DMS53 treated with DMSO at 0.1 percent for 48 hours (cell line): ENCODE data around the gene PWP2.
"Not testable (repeated sequence)": the region's sequence is repeated elsewhere in the genome, so short reads cannot be mapped to it uniquely, and the experiment has no call there.

Source experiments
- DNase-seq: peaks from one replicate; lab custom pipeline; 2025; ENCODE audit not compliant: unreplicated experiment; lab: John Stamatoyannopoulos, UW

PWP2 gene

DNA sequence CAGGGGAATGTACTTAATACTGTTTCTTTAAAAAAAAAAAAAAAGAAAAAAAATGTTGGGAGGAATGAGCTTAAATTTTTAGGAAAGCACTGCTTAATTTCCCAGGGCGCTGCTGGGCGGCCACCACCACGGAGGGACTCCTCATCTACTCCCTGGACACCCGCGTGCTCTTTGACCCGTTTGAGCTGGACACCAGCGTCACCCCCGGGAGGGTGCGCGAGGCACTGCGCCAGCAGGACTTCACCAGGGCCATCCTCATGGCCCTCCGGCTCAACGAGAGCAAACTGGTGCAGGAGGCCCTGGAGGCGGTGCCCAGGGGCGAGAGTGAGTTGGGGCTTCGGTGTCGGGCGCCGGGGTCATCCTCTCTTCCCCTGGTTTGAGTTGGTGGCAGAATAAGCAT is 20.6 kb downstream of the PWP2 start:
- not testable (repeated sequence) for DNase-seq

DNA sequence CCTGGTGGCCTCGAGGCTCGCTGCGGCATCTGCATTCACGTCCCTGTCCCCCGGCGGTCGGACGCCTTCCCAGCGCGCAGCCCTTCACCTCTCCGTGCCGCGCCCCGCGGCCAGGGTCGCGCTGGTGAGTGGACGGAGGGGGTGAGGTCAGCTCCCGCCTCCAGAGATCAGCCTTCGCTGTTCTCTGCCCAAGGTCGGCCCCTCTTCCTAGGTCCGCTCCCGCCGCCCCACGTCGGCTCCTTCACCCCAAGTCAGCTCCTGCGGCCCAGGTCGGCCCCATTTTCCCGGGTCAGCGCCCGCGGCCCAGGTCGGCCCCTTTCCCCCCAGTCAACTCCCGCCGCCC is 26.5 kb downstream of the PWP2 start:
- not testable (repeated sequence) for DNase-seq

DNA sequence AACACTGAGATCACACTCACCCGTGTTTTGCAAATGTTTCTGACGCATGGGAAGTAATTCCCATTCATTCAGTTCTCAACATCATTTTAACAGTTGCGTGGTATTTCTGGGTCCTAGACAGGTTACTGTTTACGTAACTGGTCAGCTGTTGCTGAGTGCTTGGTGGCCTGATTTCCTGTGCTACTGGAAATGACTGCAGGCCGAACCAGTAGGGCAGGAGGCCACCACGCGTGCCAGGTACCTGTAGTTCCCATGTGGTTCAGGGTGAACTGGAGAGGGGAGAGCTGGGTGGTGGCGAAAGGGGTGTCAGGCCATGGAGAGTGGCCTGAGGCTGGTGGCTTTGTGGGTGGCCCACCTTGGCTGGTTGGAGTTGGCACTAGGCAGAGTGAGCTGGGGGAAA is 27.5 kb downstream of the PWP2 start:
- DNase-seq: not testable (repeated sequence)

DNA sequence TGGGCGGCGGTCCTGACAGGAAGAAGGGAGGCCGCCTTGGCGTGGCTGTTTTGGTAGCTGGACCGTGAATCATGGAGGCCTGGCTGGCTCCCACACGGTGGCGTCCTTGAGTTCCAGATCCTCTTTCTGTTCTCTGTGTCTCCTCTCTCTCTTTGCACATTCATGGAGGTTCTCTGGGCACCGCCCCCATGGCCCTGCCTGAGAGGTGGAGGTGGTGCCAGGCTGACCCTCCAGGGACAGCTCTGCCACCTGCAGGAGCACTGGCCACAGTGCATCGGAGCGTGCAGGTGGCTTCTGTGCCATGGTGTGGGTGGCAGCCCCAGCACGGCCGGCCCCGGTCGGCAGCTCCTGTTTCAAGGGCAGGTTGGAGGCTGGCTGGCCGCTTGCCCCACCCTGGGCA is 30.8 kb downstream of the PWP2 start:
- DNase-seq: not testable (repeated sequence)

DNA sequence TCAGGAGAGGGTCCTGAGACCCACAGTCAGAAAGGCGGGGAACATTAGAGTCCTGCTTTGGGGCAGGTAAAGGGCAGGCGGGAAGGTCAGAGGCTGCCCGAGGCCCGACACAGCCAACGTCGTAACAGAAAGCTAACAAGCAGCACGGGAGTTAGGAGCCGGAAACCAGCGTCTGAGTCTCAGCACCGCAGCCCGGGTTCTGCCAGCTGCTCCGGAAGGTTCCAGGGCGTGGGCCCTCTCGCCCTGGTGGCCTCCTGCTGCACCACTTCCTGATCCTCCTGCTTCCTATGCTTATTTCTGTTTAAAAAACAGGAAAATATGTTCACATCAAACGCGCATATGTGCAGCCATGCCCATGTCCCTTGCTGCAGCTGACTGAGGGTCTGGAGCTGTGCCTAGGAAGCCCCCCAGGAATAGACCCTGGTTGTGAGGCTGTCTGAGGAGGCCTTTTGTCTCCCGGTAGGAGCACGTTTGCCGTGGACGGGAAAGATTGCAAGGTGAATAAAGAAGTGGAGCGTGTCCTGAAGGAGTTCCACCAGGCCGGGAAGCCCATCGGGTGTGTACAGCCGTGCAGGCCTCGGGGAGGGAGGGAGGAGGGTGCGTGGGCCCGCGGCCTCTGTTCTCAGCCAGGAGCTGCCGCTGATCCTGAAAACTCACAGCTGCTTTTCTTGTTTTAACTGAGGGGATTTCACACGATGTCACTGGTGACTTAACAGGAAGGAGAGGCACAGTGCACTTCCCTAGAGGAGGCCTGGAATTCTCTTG is 32.8 kb downstream of the PWP2 start:
- DNase-seq: not testable (repeated sequence)

DNA sequence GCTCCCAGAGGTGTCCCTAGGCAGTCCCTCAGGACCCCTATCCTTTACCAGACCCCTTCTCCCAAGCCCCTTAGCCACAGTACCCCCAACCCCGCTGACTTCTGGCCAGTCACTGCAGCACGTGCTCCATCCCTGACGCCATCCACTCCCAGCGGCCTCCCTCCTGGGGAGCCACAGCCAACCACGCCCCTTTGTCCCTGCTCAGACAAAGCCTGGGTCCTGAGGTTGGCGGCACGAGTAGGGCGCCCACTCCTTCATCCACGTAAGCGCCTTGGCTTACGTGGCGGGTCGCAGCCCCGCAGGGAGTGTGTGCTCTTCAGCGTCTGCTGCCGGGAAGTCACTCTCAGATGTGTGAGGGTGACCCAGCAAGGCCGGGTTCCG is 33.3 kb downstream of the PWP2 start:
- not testable (repeated sequence) for DNase-seq

DNA sequence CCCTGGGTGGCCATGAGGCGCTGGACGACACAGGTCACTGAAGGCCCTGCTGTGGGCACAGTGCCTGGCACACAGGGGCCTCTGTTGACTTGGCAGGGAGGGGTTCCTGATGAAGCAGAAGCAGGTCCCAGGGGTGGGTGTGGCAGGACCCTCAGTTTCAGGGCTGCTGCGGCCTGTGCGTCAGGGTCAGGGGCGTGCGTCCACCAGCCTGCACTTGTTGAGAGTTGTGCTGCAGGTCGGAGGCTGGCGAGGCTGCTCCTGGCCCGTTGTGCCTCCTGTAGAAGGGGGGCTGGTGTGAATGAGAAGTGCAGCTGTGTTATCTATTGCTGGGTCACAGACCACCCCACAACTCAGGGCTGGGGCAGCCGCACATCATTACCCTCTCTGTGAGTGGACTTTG is 35.3 kb downstream of the PWP2 start:
- DNase-seq: not testable (repeated sequence)

DNA sequence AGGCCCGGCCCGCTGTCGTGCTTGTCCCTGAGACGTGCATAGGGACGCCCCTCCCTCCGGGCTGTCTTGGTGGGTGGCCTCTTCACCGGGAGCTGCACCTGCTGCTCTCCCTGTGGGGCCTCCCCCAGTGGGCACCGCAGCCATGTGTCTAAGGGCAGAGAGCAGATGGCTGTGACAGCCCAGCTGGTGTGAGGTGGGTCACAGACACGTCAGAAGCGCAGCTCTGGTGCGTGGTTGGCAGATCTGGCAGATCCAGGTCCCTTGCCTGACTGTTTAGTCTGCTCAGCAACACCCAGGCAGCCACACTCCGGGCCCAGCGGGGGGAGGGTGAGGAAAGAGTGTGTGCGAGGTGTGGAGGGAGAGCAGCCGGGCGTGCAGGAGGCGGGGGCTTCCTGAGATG is 36.2 kb downstream of the PWP2 start:
- DNase-seq: not testable (repeated sequence)

DNA sequence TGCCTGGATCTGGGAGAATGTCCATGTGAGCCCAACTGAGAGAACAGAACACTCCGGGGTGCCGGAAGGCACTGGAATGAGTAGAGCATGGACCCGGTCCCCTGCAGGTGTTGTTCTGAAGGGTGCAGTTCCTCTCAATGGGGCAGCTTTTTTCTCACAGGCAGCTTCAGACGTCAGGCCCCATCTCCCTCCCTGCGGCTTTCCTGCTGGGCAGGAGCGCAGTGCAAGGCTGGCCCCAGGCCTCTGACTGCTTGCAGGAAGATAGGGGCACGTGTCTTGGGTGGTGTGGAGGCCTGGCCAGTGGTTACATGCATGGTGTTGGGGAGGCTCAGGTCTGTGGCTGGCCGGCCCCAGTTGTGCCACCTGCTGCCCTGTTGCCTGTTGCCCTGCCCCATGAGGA is 36.8 kb downstream of the PWP2 start:
- not testable (repeated sequence) for DNase-seq

DNA sequence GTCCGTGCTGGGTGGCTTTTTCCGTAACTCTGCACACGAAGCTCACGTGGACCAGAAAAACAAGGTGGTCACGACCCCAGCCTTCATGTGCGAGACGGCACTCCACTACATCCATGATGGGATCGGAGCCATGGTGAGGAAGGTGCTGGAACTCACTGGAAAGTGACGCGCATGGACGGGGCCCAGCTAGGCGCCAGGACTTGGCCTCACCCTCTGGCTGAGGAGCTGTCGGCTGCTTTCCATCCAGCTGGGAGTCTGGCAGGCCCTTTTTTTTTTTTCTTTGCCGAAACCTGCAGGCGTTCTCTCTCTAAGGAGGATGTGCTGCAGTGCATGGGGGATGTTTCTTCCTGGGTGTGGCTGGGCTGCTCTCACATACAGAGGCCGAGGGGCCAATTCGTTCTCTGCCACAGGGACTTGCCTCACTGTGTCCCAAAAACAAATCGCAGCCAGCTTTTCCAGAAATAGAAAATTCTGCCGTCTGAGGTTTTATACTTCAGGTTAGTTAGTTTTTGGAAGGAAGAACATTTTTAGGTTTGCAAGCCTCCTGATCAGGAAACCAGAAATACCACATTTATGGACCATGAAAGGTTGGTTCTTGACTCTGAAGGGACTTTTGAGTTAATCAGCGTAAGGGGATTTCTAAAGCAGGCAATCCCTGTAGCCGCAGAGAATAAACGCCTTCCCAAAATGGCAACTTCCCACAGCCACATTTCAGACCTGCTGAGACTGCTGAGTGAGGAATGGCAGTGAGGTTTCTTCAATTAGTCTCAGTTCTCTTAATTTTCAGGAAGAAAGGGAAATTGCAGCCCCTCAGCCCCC is 37.8 kb downstream of the PWP2 start:
- DNase-seq: not testable (repeated sequence)

DNA sequence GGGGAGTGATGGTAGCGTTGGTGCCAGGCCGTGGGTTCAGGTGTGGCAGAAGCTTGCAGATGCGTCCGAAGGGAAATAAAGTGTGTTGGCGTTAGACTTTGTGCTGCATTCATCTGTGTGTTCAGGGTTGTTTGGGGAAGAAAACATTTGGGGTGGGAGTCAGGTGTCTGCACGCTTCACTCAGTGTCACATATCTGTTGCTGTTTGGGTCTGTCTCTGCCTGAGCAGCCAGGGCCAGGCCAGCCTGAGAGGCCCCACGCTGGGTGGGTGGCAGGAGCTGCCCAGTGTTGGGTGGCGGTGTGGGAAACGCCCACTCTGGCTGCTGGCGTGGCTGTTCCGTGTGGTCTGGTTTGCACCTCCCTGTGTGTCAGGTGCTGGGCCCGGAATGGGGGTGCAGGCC is 38.4 kb downstream of the PWP2 start:
- not testable (repeated sequence) for DNase-seq

DNA sequence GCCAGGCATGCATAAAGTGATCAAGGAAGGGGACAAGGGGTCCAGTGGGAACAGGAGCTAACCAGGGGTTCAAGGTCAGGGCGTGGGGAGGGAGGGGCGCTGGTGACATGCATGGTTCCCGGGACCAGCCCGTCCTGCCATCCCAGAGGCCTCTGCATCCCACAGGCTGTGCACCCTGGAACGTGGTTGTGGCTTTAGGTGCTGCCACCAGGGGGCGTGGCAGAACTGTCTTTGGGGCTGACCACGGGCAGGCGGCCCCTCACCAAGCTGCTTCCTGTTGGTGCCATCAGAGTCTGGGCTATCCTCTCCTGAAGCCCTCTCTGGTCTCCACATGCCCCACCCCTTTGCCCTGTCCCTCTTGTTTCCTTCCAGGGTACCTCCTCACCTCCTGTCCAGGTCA is 39.9 kb downstream of the PWP2 start:
- not testable (repeated sequence) for DNase-seq

DNA sequence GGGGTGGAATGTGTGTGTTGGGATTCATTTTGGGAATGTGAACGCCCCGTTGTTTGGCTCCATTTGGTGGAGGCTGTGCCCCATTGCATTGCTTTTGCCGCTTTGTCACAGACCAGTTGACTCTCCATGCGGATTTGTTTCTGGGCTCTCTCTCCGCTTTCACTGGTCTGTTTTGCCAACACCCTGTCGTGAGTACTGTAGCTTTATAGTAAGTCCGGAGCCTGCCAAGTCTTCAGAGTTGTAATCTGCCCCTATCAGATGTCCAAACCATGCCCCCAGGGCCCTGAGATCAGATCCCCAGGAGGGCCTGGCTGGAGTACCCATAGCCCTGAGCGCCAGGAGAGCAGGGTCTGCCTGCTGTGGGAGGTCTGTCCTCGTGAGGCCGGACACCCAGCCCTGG is 43.1 kb downstream of the PWP2 start:
- DNase-seq: not testable (repeated sequence)

DNA sequence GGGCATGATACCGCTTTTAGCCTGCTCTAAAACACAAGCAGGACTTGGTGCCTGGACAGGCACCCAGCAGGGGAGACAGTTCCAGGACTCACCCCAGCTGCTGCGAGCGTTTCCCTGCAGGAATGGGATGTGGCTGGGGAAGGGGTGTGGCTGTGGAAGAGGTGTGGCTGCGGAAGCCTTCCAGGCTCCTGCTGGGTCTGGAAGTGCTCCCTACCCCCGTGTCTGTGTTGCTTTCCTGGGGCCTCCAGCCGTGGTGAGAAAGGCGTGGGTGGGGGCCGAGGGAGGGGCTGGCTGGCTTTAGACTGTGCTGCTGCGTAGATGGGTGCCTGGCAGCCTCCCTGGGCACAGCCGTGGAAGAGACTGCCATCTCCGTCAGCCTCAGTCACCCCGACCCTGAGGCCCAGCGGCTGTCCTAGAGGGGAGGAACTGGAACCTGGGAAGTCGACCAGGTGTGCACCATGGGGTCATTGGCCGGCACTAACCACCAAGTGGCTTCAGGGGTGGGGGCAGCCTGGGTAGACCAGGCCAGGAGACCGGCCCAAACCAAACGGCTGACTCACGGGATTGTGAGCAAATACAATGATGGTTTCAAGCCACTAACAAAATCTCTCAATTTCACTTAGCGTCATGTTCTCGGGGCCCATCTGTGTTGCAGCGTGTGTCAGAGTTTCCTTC is 46.2 kb downstream of the PWP2 start:
- not testable (repeated sequence) for DNase-seq

DNA sequence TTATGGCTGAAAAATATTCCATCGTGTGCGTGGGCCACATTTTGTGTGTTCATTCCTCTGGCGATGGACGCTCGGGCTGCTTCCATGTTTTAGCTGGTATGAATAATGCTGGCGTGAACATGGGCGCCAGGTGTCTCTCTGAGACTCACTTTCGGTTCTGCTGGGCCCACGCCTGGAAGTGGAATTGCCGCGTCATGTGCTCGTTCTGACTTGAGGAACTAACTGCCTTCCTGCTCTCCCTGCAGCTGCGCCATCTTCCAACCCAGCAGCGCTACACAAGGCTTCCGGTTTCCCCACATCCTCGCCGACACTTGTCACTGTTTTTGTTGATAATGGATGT is 46.7 kb downstream of the PWP2 start:
- DNase-seq: not testable (repeated sequence)

DNA sequence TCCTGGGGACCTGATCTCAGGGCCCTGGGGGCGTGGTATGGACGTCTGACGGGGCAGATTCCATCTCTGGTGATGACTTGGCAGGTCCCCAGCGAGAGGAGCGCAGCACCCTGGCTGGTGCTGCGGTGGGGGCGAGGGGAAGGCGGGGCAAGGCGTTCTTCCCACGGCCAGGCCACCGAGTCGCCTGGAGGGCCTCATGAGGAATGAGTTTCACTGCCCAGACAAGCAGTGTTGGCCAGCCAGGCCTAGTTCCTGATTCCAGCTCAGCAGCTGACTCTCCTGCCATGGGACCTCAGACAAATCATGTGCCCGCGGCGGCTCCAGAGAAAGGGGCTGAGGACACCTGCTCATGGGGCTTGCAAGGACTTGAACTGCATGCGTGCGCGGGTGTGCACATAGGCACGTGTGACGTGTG is 47.6 kb downstream of the PWP2 start:
- DNase-seq: not testable (repeated sequence)

DNA sequence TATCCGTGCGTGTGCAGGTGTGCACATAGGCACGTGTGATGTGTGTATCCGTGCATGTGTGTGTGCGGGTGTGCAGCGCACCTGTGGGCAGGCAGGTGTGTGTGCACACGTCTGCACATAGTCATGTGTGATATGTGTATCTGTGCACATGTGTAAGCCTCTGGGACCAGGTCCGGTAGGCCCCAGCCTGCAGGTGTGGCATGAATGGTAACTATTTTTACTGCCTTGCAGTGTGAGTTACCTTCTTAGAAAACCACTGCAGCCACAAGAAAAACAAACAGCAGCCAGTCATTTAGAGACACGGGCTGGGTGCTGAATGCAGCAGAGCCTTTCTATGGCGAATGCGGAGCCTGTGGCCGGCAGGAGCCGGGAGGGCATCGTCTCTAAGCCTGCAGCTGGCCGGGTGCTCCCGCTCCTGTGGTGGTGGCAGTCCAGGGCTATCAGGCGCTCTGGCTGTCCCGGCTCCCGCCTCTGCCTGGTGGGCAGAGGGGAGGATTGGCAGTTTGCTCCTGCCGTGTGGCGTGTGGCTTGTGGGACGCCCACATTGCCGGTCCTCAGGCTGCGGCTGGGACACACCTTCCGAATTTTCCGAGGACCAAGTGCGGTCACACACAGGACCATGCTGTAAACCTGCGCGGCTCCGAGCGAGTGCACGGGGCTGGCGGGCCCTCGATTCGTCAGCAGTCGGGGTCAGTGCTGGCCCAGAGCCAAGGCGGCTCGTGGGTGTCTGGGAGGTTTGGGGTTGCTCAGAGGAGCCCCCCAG is 48.2 kb downstream of the PWP2 start:
- not testable (repeated sequence) for DNase-seq

DNA sequence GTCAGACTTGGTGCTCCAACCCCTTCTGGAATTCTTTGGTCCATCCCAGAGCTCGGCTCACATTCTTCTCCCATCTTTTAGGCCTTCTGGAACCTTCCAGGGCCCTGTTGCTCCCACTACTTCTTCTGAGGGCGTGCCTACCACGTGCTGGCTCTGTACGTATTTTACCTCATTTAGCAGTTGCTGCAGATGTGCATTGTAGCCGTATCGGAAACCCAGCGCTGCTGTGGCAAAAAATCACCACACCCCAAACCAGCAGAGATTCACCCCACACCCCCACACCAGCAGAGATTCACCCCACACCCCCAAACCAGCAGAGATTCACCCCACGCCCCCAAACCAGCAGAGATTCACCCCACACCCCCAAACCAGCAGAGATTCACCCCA is 48.8 kb downstream of the PWP2 start:
- not testable (repeated sequence) for DNase-seq

DNA sequence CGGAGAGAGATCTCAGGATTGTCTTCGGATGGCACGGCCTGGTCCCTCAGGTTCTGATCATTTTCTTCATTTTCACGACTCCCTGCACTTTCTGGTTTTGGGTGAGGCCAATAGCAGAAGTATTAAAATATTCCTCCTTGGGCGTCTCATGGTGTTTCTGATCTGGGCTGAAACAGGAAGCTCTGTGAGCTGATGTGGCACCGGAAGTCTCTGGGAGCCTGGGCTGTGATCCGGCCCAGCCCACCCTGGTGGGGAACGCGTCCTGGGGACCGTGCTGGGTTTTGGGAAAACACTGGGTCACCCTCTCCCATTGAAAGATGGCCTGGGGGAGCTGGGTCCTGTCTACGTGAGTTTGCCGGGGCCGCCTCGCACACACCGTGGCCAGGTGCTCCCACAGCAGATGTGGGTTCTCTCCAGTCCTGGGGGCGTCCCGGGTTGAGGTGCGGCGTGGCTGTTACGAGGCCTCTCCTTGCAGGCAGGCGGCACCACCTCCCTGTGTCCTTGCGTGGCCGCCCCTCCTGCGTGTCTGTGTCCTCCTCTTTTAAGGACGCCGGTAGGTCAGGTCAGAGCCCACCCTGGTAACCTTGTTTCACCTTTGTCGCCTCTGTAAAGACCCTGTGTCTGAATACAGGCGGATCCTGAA is 50.4 kb downstream of the PWP2 start:
- DNase-seq: not testable (repeated sequence)

DNA sequence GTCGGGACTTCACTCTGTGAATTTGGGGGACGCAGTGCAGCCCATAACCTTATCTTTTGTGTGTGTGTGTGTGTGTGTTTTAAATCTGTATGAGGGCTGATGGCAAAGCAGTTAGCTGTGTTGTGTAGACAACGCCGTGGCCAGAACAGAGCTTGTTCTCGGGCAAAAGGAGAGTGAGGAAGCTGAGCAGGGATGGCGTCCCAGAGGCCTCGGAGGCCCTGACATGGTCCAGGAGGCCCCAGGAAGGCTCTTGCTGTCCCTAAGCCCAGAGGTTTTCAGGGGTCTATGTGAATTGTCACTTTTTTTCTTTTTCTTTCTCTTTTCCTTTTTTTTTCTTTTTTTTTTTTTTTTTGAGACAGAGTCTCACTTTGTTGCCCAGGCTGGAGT is 50.9 kb downstream of the PWP2 start:
- not testable (repeated sequence) for DNase-seq
